GM12873 (cell line): ENCODE measurements around the gene TTC22.

Source experiments
- TF ChIP-seq, protein P1 (sequence below): IDR thresholded peaks from 2 replicates; pipeline ENCODE4 v1.5.1; 2012; ENCODE audit warnings: low read depth, mild to moderate bottlenecking, moderate library complexity, low read length, control low read depth; ENCODE audit not compliant: insufficient read depth; ENCODE audit errors: missing control alignments

The TTC22 gene

DNA sequence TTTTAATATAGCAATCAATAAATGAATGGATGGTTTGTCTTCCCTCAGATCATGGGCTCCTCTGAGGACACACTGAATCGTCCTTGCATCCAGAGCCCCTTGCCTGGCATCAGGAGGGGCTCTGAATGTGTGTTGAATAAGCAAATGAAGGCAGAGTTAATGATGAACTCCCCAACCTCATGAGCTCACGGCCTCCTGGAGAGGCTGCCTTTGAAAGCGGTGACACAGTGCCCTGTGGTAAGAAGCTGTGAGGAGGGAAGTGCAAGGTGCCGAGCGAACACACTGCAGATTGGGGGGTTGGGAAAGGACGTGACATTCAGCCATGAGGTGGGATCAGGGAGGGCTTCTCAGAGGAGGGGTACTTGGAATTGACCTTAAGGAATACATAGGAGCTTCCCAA lies 33.6 kb downstream of the TTC22 start:
- TF ChIP-seq, protein P1, sequence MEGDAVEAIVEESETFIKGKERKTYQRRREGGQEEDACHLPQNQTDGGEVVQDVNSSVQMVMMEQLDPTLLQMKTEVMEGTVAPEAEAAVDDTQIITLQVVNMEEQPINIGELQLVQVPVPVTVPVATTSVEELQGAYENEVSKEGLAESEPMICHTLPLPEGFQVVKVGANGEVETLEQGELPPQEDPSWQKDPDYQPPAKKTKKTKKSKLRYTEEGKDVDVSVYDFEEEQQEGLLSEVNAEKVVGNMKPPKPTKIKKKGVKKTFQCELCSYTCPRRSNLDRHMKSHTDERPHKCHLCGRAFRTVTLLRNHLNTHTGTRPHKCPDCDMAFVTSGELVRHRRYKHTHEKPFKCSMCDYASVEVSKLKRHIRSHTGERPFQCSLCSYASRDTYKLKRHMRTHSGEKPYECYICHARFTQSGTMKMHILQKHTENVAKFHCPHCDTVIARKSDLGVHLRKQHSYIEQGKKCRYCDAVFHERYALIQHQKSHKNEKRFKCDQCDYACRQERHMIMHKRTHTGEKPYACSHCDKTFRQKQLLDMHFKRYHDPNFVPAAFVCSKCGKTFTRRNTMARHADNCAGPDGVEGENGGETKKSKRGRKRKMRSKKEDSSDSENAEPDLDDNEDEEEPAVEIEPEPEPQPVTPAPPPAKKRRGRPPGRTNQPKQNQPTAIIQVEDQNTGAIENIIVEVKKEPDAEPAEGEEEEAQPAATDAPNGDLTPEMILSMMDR = no peak

DNA sequence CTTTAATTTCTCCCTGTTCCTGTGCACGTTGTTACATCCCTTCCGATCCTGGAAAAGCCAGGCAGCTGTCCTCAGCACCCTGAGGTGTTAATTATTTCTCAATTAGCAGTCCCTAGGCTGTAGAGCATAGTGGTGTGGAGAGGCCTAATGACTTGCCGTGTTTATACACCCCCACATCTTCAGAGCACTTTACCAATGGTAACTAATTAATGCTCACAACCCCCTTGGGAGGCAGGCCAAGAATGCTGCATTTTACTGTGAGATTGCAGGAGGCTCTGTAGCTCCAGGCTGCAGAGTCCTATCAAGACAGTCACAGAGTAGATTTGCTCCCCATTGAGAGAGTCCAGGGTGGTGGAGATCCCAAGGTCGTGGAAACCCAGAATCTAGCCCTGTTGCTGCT lies 34.4 kb downstream of the TTC22 start:
- TF ChIP-seq, protein P1 = no peak

DNA sequence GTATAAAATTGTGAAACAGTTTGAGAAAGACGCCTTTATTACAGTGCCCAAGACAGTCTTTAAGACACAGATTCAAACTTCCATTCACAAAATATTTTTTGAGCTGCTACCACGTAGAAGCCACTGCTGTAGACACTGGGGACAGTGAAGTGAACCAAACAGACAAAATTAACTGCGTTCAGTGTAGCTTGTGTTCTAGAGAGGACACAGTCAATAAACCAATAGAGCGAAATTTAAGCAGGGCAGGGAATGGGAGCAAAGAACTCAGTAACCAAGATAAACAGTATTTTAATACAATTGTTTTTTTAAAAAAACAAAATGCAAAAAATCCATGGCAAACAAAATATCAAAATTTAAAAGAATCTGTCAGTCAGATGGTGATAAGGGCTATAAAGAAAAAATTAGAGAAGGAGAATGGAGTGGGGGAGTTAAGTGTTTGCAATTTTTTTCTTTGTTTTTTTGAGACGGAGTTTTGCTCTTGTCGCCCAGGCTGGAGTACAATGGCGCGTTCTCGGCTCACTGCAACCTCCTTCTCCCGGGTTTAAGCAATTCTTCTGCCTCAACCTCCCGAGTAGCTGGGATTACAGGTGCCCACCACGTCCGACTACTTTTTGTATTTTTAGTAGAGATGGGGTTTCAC lies 36.1 kb downstream of the TTC22 start:
- TF ChIP-seq, protein P1 = no peak

DNA sequence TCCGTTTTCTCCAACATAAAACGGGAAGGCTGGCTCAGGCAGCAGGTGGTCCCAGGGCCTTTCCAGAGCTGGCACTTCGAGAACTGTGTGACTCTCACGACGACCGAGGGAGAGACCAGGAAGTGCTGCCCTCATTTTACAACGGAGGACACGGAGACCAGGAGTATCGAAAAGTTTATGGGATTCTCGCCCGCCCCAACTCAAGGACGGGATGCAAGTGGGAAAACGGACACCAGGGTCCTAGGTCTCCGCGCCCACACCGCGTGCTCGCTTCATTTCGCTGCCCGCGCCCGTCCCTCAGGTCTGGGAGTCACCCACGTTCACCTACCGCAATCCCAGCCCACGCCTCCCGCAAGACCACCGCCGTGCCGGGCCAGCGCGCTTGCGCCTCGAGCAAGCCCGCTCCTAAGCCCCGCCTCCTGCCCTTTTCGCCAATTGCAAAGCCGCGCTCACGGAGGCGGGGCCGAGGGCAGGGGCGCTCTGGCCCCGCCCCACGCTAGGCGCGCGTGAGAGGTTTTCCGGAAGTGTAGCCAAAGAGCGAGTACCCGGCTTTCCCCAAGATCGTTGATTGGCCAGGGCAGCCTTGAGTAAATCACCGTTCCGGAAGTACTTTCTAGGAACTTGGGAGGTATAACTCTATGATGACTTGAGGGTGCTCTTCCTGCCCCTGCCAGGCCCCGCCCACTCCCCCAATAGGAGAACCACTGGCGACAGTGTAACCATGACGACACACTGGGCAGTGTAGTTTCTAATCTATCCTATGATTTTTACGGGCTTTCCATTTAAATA lies 36.8 kb downstream of the TTC22 start, which contains the start of gene PARS2:
Gene PARS2 (minus strand): TSS at position 391 of the 789 bp plus-strand sequence. CDS start 5,362 bp downstream, outside the sequence.
- TF ChIP-seq, protein P1 = no peak

DNA sequence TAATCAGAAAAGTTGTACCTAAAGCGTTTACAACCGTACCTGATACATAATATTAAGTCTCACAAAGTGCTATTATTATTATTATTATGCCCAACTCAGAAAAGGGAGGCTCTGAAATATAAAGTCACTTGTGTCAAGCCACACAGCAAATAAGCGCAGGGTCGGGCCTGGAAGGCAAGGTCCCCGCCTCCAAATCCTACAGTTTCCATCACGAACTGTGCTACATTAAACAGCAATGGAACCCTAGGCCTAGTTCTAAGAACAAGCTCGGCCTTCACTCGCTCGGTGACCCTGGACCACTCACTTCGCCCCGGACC lies 37.3 kb downstream of the TTC22 start:
- TF ChIP-seq, protein P1 = no peak

DNA sequence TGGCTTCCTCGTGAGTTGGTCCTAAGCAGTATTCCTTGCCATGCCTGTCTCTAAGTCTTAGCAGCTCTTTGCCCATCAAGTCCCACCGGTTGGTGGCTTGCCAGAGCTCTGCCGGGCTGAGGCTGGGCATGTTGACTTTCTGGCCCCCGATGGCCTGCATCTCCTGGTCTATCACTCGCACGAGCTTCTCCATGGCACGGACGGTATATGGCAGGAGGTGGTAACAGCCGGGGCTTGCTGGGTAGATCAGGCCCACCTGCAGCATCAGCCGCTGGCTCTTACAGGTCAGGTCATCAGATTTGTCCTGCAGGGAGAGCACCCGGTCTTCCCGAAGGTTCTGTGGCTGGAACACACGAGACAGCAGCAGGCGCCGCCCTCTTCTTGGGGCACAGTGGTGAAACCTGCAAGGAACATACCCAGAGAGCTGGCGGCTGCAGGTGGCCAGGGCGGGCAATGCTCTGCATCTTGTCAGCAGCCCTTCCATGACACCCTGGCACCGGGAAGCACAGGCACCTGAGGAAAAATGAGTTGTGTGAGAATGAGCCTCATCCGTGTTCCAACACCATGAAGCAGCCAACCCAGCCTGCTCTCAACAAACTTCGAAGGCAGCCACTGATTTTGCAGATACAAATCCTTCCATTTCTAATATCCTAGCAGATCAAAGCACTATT lies 42.3 kb downstream of the TTC22 start:
- TF ChIP-seq, protein P1 = no peak

DNA sequence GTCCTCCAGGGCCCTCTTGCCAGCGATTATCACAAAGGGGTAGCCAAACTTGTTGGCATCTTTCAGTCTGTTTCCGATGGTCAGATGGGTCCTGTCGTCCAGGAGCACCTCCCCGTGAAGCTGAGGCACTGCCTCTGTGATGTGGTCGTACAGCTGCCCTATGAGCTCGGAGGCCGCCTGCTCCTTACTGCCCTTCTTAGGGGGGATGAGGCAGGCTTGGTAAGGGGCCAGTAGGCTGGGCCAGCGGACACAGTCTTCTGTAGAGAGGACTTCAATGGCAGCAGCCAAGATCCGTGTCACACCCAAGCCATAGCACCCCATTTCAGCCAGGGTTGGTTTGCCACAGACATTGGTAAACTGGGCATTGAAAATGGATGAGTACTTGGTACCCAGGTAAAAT lies 43.3 kb downstream of the TTC22 start:
- TF ChIP-seq, protein P1 = no peak
